Upper lobe of left lung (tissue), 4 donors: Measurements from ENCODE around the gene CTTNBP2.

ENCODE experiments used
- POLR2A ChIP-seq, 4 donors: fragments of 450-650 bp; IDR thresholded peaks; one replicate each; pipeline ENCODE4 v1.5.1; 2016 to 2017; ENCODE audit warnings: antibody characterized with exemption in 4 of 4, mild to moderate bottlenecking in 2 of 4
- TF ChIP-seq, protein P1 (sequence below), 6 experiments: fragments of 450-650 bp in 4 of 6; fragments of 200-600 bp in 2 of 6; sonication (generic) in 2 of 6; IDR thresholded peaks; one replicate each; pipeline ENCODE4 v1.5.1; 2016 to 2019; ENCODE audit warnings: antibody characterized with exemption in 6 of 6

DNA sequence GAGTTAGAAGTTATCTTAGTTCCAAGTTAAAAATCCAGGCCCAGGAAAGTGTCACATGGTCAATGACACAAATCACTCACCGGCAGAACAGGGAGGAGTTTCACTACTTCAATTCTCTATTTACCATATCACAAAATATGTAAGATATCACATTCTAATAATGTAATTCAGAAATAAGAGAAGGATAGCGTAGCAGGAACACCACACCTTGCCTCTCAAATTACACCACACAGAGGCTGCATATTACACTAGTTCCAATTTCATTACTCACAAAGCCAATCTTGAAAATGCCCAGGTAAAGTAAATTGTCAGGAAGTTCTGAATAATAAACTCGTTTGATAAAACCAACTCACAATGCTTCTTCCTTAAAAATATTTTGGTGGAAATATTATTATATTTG lies 169.2 kb downstream of the CTTNBP2 start:
- TF ChIP-seq POLR2A (IDR thresholded peaks at IDR 0.05) = no peak
- TF ChIP-seq, protein P1, sequence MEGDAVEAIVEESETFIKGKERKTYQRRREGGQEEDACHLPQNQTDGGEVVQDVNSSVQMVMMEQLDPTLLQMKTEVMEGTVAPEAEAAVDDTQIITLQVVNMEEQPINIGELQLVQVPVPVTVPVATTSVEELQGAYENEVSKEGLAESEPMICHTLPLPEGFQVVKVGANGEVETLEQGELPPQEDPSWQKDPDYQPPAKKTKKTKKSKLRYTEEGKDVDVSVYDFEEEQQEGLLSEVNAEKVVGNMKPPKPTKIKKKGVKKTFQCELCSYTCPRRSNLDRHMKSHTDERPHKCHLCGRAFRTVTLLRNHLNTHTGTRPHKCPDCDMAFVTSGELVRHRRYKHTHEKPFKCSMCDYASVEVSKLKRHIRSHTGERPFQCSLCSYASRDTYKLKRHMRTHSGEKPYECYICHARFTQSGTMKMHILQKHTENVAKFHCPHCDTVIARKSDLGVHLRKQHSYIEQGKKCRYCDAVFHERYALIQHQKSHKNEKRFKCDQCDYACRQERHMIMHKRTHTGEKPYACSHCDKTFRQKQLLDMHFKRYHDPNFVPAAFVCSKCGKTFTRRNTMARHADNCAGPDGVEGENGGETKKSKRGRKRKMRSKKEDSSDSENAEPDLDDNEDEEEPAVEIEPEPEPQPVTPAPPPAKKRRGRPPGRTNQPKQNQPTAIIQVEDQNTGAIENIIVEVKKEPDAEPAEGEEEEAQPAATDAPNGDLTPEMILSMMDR (IDR thresholded peaks at IDR 0.05) = no peak
